Measurements from ENCODE around the gene CRTAP.

- TF ChIP-seq CTCF (conservative IDR thresholded peaks at IDR 0.05): no peak; the same call in 1 of the 2 replicates
- TF ChIP-seq ZFX (IDR thresholded peaks at IDR 0.05): no peak
These were observed 48.9 kb upstream of the CRTAP start for GRCh38 chr3:33064929-33065328.

Data from C4-2B (cell line).